ENCODE data around the gene AXL.

Gene AXL

GRCh38 chr19:41302624-41303351, 83.8 kb downstream of the AXL start:
- no peaks in the 10 kb centered on the region for H3K27me3 ChIP-seq (ENCODE audit: control insufficient read depth in 1 of 2, insufficient read depth in 1 of 2, low read length in 2 of 2)
- no peak overlapping the region for H3K4me3 ChIP-seq (ENCODE audit: insufficient read depth in 1 of 2, low read depth in 1 of 2, low read length in 2 of 2)
- no peak overlapping the region for H2BK120ac ChIP-seq (ENCODE audit: low read depth, low read length)
- no peak overlapping the region for H3K4ac ChIP-seq (ENCODE audit: low read depth in 1 of 2, low read length in 2 of 2)
- peaks cover 19% of the 10 kb centered on the region for H3K4me1 ChIP-seq (ENCODE audit: control insufficient read depth, insufficient read depth, low read depth, low read length)
- H3K4me2 ChIP-seq (ENCODE audit: low read length, poor library complexity, severe bottlenecking): no peak overlapping the region
- H3K18ac ChIP-seq (ENCODE audit: low read depth in 1 of 2, low read length in 2 of 2): no peak overlapping the region
- H3K9ac ChIP-seq (ENCODE audit: low read length): no peak overlapping the region
- peaks cover 38% of the 10 kb centered on the region for H3K79me1 ChIP-seq (replicated peaks; ENCODE audit: low read length, poor library complexity, severe bottlenecking)
- H3K23ac ChIP-seq (ENCODE audit: low read length in 2 of 2): no peak overlapping the region
- H4K8ac ChIP-seq (ENCODE audit: low read length): no peak overlapping the region
- 97% methylated on average over 18 of the region's 21 CpGs for WGBS
- no peak overlapping the region for H2BK15ac ChIP-seq (ENCODE audit: low read depth, poor library complexity, severe bottlenecking)
- H2AK5ac ChIP-seq (ENCODE audit: low read length, severe bottlenecking): no peak overlapping the region
- no peaks in the 10 kb centered on the region for H3K9me3 ChIP-seq (ENCODE audit: control insufficient read depth, low read length)
- H2AFZ ChIP-seq (ENCODE audit: low read depth, low read length): no peak overlapping the region
- peaks cover 76 to 92% of the 10 kb centered on the region in 2 experiments for H3K36me3 ChIP-seq (ENCODE audit: control insufficient read depth in 1 of 2, insufficient read depth in 2 of 2, low read depth in 1 of 2, low read length in 2 of 2)
- no peak overlapping the region for H3K14ac ChIP-seq (ENCODE audit: low read length in 2 of 2)
- no peak overlapping the region for H2BK12ac ChIP-seq (ENCODE audit: low read length in 2 of 2)
- H4K91ac ChIP-seq (ENCODE audit: low read length): no peak overlapping the region
- H2BK5ac ChIP-seq (ENCODE audit: low read depth, low read length, poor library complexity, severe bottlenecking): no peak overlapping the region
- H3K27ac ChIP-seq (ENCODE audit: low read length, poor library complexity, severe bottlenecking): no peak overlapping the region
- DNase-seq: no peak

- no peak overlapping the region for H3K27ac ChIP-seq (ENCODE audit: low read length, poor library complexity, severe bottlenecking)
- no peak overlapping the region for H3K18ac ChIP-seq (ENCODE audit: low read depth in 1 of 2, low read length in 2 of 2)
- DNase-seq: no peak
- no peak overlapping the region for H3K14ac ChIP-seq (ENCODE audit: low read length in 2 of 2)
- no peak overlapping the region for H2AFZ ChIP-seq (ENCODE audit: low read depth, low read length)
- no peaks in the 10 kb centered on the region for H3K9me3 ChIP-seq (ENCODE audit: control insufficient read depth, low read length)
- peaks cover 72 to 85% of the 10 kb centered on the region in 2 experiments for H3K36me3 ChIP-seq (ENCODE audit: control insufficient read depth in 1 of 2, insufficient read depth in 2 of 2, low read depth in 1 of 2, low read length in 2 of 2)
- no peak overlapping the region for H3K4me3 ChIP-seq (ENCODE audit: insufficient read depth in 1 of 2, low read depth in 1 of 2, low read length in 2 of 2)
- H4K8ac ChIP-seq (ENCODE audit: low read length): no peak overlapping the region
- peak overlapping the region; percentile 71 for H2BK15ac ChIP-seq (ENCODE audit: low read depth, poor library complexity, severe bottlenecking)
- no peaks in the 10 kb centered on the region for H3K27me3 ChIP-seq (ENCODE audit: control insufficient read depth in 1 of 2, insufficient read depth in 1 of 2, low read length in 2 of 2)
- no peak overlapping the region for H2BK5ac ChIP-seq (ENCODE audit: low read depth, low read length, poor library complexity, severe bottlenecking)
- no peak overlapping the region for H3K23ac ChIP-seq (ENCODE audit: low read length in 2 of 2)
- peaks cover 38% of the 10 kb centered on the region for H3K79me1 ChIP-seq (replicated peaks; ENCODE audit: low read length, poor library complexity, severe bottlenecking)
- H3K4ac ChIP-seq (ENCODE audit: low read depth in 1 of 2, low read length in 2 of 2): no peak overlapping the region
- H3K4me1 ChIP-seq (ENCODE audit: control insufficient read depth, insufficient read depth, low read depth, low read length): peaks cover 19% of the 10 kb centered on the region
- H3K9ac ChIP-seq (ENCODE audit: low read length): no peak overlapping the region
- no peak overlapping the region for H3K4me2 ChIP-seq (ENCODE audit: low read length, poor library complexity, severe bottlenecking)
- no peak overlapping the region for H2BK120ac ChIP-seq (ENCODE audit: low read depth, low read length)
- H4K91ac ChIP-seq (ENCODE audit: low read length): no peak overlapping the region
- H2AK5ac ChIP-seq (ENCODE audit: low read length, severe bottlenecking): no peak overlapping the region
- WGBS: 100% methylated on average over 9 of the region's 14 CpGs
- no peak overlapping the region for H2BK12ac ChIP-seq (ENCODE audit: low read length in 2 of 2)
Observed at GRCh38 chr19:41303954-41304353, 84.9 kb downstream of the AXL start.

GRCh38 chr19:41304706-41305483, 85.9 kb downstream of the AXL start:
- Histone ChIP-seq H4K91ac (ENCODE audit: low read length) (no peak overlapping the region), H2AK5ac (ENCODE audit: low read length, severe bottlenecking) (no peak overlapping the region), H3K36me3 (ENCODE audit: control insufficient read depth in 1 of 2, insufficient read depth in 2 of 2, low read depth in 1 of 2, low read length in 2 of 2) (peaks cover 67 to 81% of the 10 kb centered on the region in 2 experiments), H2BK12ac (ENCODE audit: low read length in 2 of 2) (no peak overlapping the region), H2BK5ac (ENCODE audit: low read depth, low read length, poor library complexity, severe bottlenecking) (no peak overlapping the region), H3K9me3 (ENCODE audit: control insufficient read depth, low read length) (no peaks in the 10 kb centered on the region), H2BK15ac (ENCODE audit: low read depth, poor library complexity, severe bottlenecking) (no peak overlapping the region), H3K27me3 (ENCODE audit: control insufficient read depth in 1 of 2, insufficient read depth in 1 of 2, low read length in 2 of 2) (no peaks in the 10 kb centered on the region), H3K9ac (ENCODE audit: low read length) (no peak overlapping the region), H3K18ac (ENCODE audit: low read depth in 1 of 2, low read length in 2 of 2) (no peak overlapping the region), H3K4ac (ENCODE audit: low read depth in 1 of 2, low read length in 2 of 2) (no peak overlapping the region), H2BK120ac (ENCODE audit: low read depth, low read length) (no peak overlapping the region), H4K8ac (ENCODE audit: low read length) (no peak overlapping the region), H3K23ac (ENCODE audit: low read length in 2 of 2) (no peak overlapping the region), H3K4me3 (ENCODE audit: insufficient read depth in 1 of 2, low read depth in 1 of 2, low read length in 2 of 2) (no peak overlapping the region), H3K27ac (ENCODE audit: low read length, poor library complexity, severe bottlenecking) (no peak overlapping the region), H3K4me2 (ENCODE audit: low read length, poor library complexity, severe bottlenecking) (no peak overlapping the region), H3K79me1 (replicated peaks; ENCODE audit: low read length, poor library complexity, severe bottlenecking) (peaks cover 41% of the 10 kb centered on the region), H3K14ac (ENCODE audit: low read length in 2 of 2) (no peak overlapping the region), H3K4me1 (ENCODE audit: control insufficient read depth, insufficient read depth, low read depth, low read length) (peaks cover 16% of the 10 kb centered on the region), H2AFZ (ENCODE audit: low read depth, low read length) (no peak overlapping the region)
- WGBS: over 99% methylated on average over 4 of the region's 4 CpGs
- no peak for DNase-seq

Measured in mesenchymal stem cell (in vitro differentiated cells and primary cell).